Gastroesophageal sphincter (tissue), 4 donors: ENCODE measurements around the gene IL23R. TPM values are rescaled to one million over a fixed set of nuclear protein-coding genes. Genes with fewer than 3 reads are reported as not detected.

Experiments used
- ATAC-seq: fragments of 150-250 bp; one replicate; pipeline ENCODE4 v1.9.1; 2016; ENCODE audit warnings: mild to moderate bottlenecking, moderate library complexity
- H3K27ac ChIP-seq, 4 donors: fragments of 200-600 bp; sonication (generic) in 3 of 4; 1 replicate in 3 of 4; 2 replicates in 1 of 4; pipeline ENCODE4 v1.5.1; 2016 to 2019
- H3K27me3 ChIP-seq: fragments of 200-600 bp; sonication (generic); one replicate; pipeline ENCODE4 v1.5.1; 2019
- H3K36me3 ChIP-seq, 2 donors: fragments of 200-600 bp; sonication (generic); one replicate each; pipeline ENCODE4 v1.5.1; 2019; ENCODE audit warnings: control low read depth in 1 of 2
- H3K4me1 ChIP-seq, 3 donors: fragments of 200-600 bp; sonication (generic); 1 replicate in 2 of 3; 2 replicates in 1 of 3; pipeline ENCODE4 v1.5.1; 2016 to 2019; ENCODE audit warnings: control low read depth in 2 of 3
- H3K4me3 ChIP-seq, 2 donors: fragments of 200-600 bp; sonication (generic); one replicate each; pipeline ENCODE4 v1.5.1; 2019; ENCODE audit warnings: mild to moderate bottlenecking in 1 of 2, moderate library complexity in 1 of 2
- H3K9me3 ChIP-seq, 3 donors: fragments of 200-600 bp; sonication (generic); one replicate each; pipeline ENCODE4 v1.5.1; 2017 to 2019; ENCODE audit warnings: control low read depth in 2 of 3
- EP300 ChIP-seq: sonication (generic); formaldehyde crosslinking; IDR thresholded peaks from one replicate; pipeline ENCODE4 v1.6.1; 2017; ENCODE audit warnings: antibody characterized with exemption, mild to moderate bottlenecking
- POLR2A ChIP-seq, 2 donors: fragments of 450-650 bp; IDR thresholded peaks; one replicate each; pipeline ENCODE4 v1.6.1; 2017; ENCODE audit warnings: antibody characterized with exemption in 2 of 2, mild to moderate bottlenecking in 2 of 2, moderate library complexity in 1 of 2
- POLR2AphosphoS5 ChIP-seq: sonication (generic); formaldehyde crosslinking; IDR thresholded peaks from one replicate; pipeline ENCODE4 v1.6.1; 2017; ENCODE audit warnings: antibody characterized with exemption
- WGBS, 2 donors: methylation state at CpG; one replicate each; pipeline ENCODE4 v1.1.5; 2018; ENCODE audit warnings: low coverage in 1 of 2; 5-methylcytosine and 5-hydroxymethylcytosine counted together
- total RNA-seq, 4 donors: library from RNA; depleted of rRNA; stranded (reverse); fragments of >200 nt; gene quantifications; one replicate each; pipeline ENCODE4 v1.1.0, GENCODE V29; 2016
- TF ChIP-seq, protein P1 (sequence below), 4 experiments: fragments of 200-600 bp in 2 of 4; fragments of 450-650 bp in 2 of 4; sonication (generic) in 1 of 4; IDR thresholded peaks; one replicate each; pipeline ENCODE4 v1.5.1; 2017 to 2019; ENCODE audit warnings: antibody characterized with exemption in 4 of 4, mild to moderate bottlenecking in 2 of 4, moderate library complexity in 2 of 4

IL23R gene
- total RNA-seq, 4 donors from 2014 or later, result not detected

DNA sequence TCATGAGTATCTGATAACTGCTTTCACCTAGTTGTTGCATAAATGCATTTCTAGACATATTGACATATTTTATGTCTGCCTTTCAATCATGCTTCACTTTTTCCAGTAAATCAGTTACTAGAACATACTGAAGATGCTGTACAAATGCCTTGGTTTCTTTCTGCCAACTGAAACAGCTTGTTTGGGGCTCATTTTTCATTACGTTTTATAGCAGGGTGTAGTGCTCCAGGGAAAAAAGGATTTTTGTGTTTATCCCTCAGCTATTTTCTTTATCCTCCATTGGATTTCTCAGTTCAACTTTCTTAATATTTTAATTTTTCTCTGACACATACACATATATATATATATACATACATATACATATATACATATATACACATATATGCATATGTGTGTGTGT is 51.7 kb downstream of the IL23R start:
- TF ChIP-seq EP300 (no peak), POLR2A (IDR thresholded peaks at IDR 0.05) (no peak)
- H3K27me3 ChIP-seq, result no peaks in the 10 kb centered on the region
- no peak for ATAC-seq
- H3K36me3 ChIP-seq, result no peaks in the 10 kb centered on the region
- no peak overlapping the region for H3K4me3 ChIP-seq
- H3K9me3 ChIP-seq, result no peaks in the 10 kb centered on the region
- H3K4me1 ChIP-seq, result no peaks in the 10 kb centered on the region
- WGBS, 2 donors, result 29 to 43% methylated on average over 1 of the region's 1 CpG
- H3K27ac ChIP-seq, result no peak overlapping the region

DNA sequence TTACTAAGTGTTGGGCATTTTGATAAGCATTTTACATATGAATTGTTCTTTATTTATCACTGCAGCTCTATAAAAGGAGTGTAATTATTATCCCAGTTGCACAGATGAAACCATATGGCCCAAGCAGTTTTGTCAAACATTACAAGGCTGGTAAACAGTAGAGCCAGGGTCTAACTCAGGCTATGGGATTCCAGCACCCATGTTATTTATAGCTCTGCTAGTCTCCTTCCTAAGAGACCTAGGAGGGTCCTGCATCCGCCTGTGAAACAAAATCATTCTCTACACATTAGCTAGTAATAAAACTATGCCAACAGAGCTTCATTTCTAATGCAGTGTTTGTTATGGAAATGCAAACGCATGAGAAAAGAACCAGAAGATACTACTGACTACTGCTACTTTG is 58.6 kb downstream of the IL23R start:
- H3K9me3 ChIP-seq, result peaks cover 0 to 8% (median 0%) of the 10 kb centered on the region in 3 donors
- TF ChIP-seq POLR2AphosphoS5 (no peak), EP300 (no peak), POLR2A (IDR thresholded peaks at IDR 0.05) (no peak)
- TF ChIP-seq, protein P1, sequence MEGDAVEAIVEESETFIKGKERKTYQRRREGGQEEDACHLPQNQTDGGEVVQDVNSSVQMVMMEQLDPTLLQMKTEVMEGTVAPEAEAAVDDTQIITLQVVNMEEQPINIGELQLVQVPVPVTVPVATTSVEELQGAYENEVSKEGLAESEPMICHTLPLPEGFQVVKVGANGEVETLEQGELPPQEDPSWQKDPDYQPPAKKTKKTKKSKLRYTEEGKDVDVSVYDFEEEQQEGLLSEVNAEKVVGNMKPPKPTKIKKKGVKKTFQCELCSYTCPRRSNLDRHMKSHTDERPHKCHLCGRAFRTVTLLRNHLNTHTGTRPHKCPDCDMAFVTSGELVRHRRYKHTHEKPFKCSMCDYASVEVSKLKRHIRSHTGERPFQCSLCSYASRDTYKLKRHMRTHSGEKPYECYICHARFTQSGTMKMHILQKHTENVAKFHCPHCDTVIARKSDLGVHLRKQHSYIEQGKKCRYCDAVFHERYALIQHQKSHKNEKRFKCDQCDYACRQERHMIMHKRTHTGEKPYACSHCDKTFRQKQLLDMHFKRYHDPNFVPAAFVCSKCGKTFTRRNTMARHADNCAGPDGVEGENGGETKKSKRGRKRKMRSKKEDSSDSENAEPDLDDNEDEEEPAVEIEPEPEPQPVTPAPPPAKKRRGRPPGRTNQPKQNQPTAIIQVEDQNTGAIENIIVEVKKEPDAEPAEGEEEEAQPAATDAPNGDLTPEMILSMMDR (IDR thresholded peaks at IDR 0.05), result no peak
- no peak overlapping the region for H3K27ac ChIP-seq
- no peak overlapping the region for H3K4me3 ChIP-seq
- H3K36me3 ChIP-seq, result no peaks in the 10 kb centered on the region
- WGBS, 2 donors, result 48 to 80% methylated on average over 2 of the region's 2 CpGs
- no peaks in the 10 kb centered on the region for H3K4me1 ChIP-seq
- no peak for ATAC-seq
- no peaks in the 10 kb centered on the region for H3K27me3 ChIP-seq

DNA sequence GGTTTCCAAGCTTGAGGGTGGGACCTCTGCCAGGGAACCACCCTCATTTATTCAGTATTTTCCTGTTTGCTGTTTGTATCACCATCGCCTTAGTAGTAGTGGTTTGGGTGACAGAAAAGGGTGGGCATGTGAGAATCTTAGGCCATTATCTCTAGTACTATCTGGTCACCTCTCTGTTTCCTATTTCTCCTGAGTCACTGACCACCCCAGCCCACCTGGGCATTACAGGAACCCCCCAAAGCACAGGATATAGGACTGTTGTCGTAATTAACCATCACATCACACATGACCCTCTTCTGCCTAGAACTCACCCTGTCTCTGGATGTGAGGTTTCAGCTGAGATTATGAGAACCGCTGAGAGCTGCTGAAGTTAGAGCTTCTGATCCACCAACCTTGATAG is 60.4 kb downstream of the IL23R start:
- ATAC-seq, result no peak
- Histone ChIP-seq H3K27ac (no peak overlapping the region), H3K9me3 (peaks cover 0 to 8% (median 0%) of the 10 kb centered on the region in 3 donors), H3K27me3 (no peaks in the 10 kb centered on the region), H3K36me3 (no peaks in the 10 kb centered on the region), H3K4me1 (no peaks in the 10 kb centered on the region), H3K4me3 (no peak overlapping the region)
- 93 to 100% methylated on average over 2 to 3 of the region's 3 CpGs for WGBS, 2 donors
- TF ChIP-seq EP300 (no peak), POLR2AphosphoS5 (no peak), POLR2A (IDR thresholded peaks at IDR 0.05) (no peak)
- TF ChIP-seq, protein P1 (IDR thresholded peaks at IDR 0.05), result no peak

DNA sequence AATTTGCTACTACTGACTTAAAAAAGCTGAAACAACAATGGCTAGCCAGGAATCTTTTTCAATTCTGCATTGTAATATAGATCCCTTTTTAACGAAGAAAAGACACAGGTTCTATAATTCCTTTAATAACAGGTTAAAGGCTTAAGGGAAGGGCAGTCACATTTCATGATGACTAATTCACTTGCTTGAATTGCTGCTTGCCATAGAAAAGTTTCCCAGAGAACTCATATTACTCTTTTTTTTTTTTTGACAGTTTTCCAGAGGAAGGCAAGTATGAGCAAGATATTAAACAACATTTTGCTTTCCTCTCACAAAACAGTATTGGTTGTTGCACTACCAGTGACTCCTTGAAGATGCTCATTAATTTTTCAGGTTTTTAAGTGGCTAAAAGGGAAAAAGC is 60.9 kb downstream of the IL23R start:
- peaks cover 0 to 8% (median 0%) of the 10 kb centered on the region in 3 donors for H3K9me3 ChIP-seq
- H3K27ac ChIP-seq, result no peak overlapping the region
- no peaks in the 10 kb centered on the region for H3K36me3 ChIP-seq
- no peaks in the 10 kb centered on the region for H3K4me1 ChIP-seq
- ATAC-seq, result no peak
- TF ChIP-seq EP300, result no peak
- no peak overlapping the region for H3K4me3 ChIP-seq
- WGBS, 2 donors, result 74 to 87% methylated on average over 1 of the region's 1 CpG
- no peaks in the 10 kb centered on the region for H3K27me3 ChIP-seq

DNA sequence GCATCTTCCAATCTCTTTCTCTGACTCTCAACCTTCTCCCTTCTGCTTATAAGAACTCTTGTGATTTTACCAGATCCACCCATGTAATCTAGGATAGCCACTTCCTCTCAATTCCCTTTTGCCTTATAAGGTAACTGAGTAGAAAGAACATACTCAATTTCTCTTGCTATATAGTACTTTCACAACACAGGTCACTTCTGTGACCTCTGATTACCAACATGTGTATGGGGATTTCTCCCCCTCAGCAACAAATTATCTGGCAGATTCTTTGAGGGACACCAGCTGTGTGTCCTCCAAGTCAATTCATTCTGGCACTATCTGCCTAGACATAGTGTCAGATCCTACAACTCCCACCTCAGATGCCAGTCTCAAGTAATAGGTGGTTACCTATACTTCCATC is 62.5 kb downstream of the IL23R start:
- Histone ChIP-seq H3K4me3 (no peak overlapping the region), H3K27me3 (no peaks in the 10 kb centered on the region), H3K36me3 (no peaks in the 10 kb centered on the region), H3K9me3 (peaks cover 0 to 8% (median 0%) of the 10 kb centered on the region in 3 donors), H3K4me1 (no peaks in the 10 kb centered on the region), H3K27ac (no peak overlapping the region)
- TF ChIP-seq EP300 (no peak), POLR2A (IDR thresholded peaks at IDR 0.05) (no peak), POLR2AphosphoS5 (no peak)
- TF ChIP-seq, protein P1 (IDR thresholded peaks at IDR 0.05), result no peak
- no peak for ATAC-seq

DNA sequence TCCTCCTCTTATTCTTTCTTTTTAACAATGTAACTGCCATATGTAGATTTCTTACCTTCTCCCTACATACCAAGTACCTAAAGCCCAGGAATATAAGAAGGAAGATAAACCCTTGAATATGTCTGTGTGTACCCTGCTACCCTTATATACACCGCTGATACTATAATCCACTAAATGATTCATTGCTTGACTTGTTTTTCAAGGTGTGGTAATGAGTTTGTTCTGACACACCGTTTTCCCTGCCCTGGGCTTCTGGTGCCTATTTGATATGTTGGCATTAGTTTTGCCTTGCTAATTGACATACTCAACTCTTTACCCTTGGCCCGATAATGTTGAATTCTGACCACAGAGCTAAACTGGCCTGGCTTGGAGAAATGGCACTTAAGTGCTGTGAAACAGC is 64.3 kb downstream of the IL23R start:
- TF ChIP-seq, protein P1 (IDR thresholded peaks at IDR 0.05), result no peak
- no peaks in the 10 kb centered on the region for H3K4me1 ChIP-seq
- peaks cover 0 to 8% (median 0%) of the 10 kb centered on the region in 3 donors for H3K9me3 ChIP-seq
- H3K27me3 ChIP-seq, result no peaks in the 10 kb centered on the region
- WGBS, 2 donors, result 67 to 88% methylated on average over 1 to 2 of the region's 3 CpGs
- no peak for ATAC-seq
- H3K4me3 ChIP-seq, result no peak overlapping the region
- H3K27ac ChIP-seq, result no peak overlapping the region
- H3K36me3 ChIP-seq, result no peaks in the 10 kb centered on the region
